MM.1S (cell line): Measurements from ENCODE around the gene TULP1.

Experiments used
- DNase-seq: peaks from one replicate; pipeline ENCODE4 v3.0.0-alpha.2; 2015
- H2AFZ ChIP-seq: fragments of 300-600 bp; sonication (generic); 2 replicates; pipeline ENCODE4 v1.6.0; 2016; ENCODE audit warnings: antibody characterized with exemption, low read length
- H3F3A ChIP-seq: fragments of 300-600 bp; sonication (generic); 2 replicates; pipeline ENCODE4 v1.6.1; 2016; ENCODE audit warnings: mild to moderate bottlenecking, antibody characterized with exemption, low read length, moderate library complexity, mixed read lengths; ENCODE audit not compliant: insufficient read depth
- H3K27ac ChIP-seq: fragments of 300-600 bp; sonication (generic); 2 replicates; pipeline ENCODE4 v1.5.1; 2016; ENCODE audit warnings: mild to moderate bottlenecking, low read length
- H3K27me3 ChIP-seq: fragments of 300-600 bp; sonication (generic); replicated peaks from 2 replicates; pipeline ENCODE4 v1.6.0; 2016; ENCODE audit warnings: low read length; ENCODE audit not compliant: insufficient read depth
- H3K36me3 ChIP-seq: fragments of 300-600 bp; sonication (generic); replicated peaks from 2 replicates; pipeline ENCODE4 v1.6.1; 2016; ENCODE audit warnings: mild to moderate bottlenecking, low read length, mixed read lengths; ENCODE audit not compliant: insufficient read depth
- H3K4me1 ChIP-seq: fragments of 300-600 bp; sonication (generic); 2 replicates; pipeline ENCODE4 v1.6.1; 2016; ENCODE audit warnings: low read length, mixed read lengths
- H3K4me2 ChIP-seq: fragments of 300-600 bp; sonication (generic); 2 replicates; pipeline ENCODE4 v1.6.0; 2016; ENCODE audit warnings: low read depth, low read length
- H3K4me3 ChIP-seq: fragments of 300-600 bp; sonication (generic); 2 replicates; pipeline ENCODE4 v1.5.1; 2016; ENCODE audit warnings: low read length, mixed read lengths
- H3K79me2 ChIP-seq: fragments of 300-600 bp; sonication (generic); 2 replicates; pipeline ENCODE4 v1.6.1; 2016; ENCODE audit warnings: mixed run types, low read length, mixed read lengths
- H3K9ac ChIP-seq: fragments of 300-600 bp; sonication (generic); 2 replicates; pipeline ENCODE4 v1.6.1; 2016; ENCODE audit warnings: low read length, mixed read lengths
- H3K9me2 ChIP-seq: fragments of 300-600 bp; sonication (generic); replicated peaks from 2 replicates; pipeline ENCODE4 v1.6.1; 2016; ENCODE audit warnings: mild to moderate bottlenecking, low read length, mixed read lengths; ENCODE audit not compliant: insufficient read depth
- H3K9me3 ChIP-seq: fragments of 300-600 bp; sonication (generic); replicated peaks from 2 replicates; pipeline ENCODE4 v1.6.1; 2016; ENCODE audit warnings: mild to moderate bottlenecking, low read length, mixed read lengths; ENCODE audit not compliant: insufficient read depth
- H4K20me1 ChIP-seq: fragments of 300-600 bp; sonication (generic); 2 replicates; pipeline ENCODE4 v1.6.1; 2016; ENCODE audit warnings: mild to moderate bottlenecking, low read length, moderate library complexity, mixed read lengths; ENCODE audit not compliant: insufficient read depth
- CTCF ChIP-seq: fragments of 300-600 bp; sonication (generic); IDR thresholded peaks from 2 replicates; pipeline ENCODE4 v1.5.1; 2016; ENCODE audit warnings: antibody characterized with exemption, low read length, mixed read lengths
- EZH2 ChIP-seq: fragments of 300-600 bp; sonication (generic); optimal IDR thresholded peaks from 2 replicates; pipeline ENCODE3; 2017; ENCODE audit warnings: low read depth, mild to moderate bottlenecking, antibody characterized with exemption, low read length, mixed read lengths
- EZH2phosphoT487 ChIP-seq: fragments of 300-600 bp; sonication (generic); IDR thresholded peaks from 2 replicates; pipeline ENCODE4 v1.6.1; 2018; ENCODE audit warnings: antibody characterized with exemption, low read length

TULP1 gene

GRCh38 chr6:35510916-35511561 lies 1.7 kb downstream of the TULP1 start:
- Histone ChIP-seq H3K79me2 (no peaks in the 10 kb centered on the region), H3K4me2 (no peak overlapping the region), H3K9ac (no peak overlapping the region), H3K4me3 (no peak overlapping the region), H3K9me3 (no peaks in the 10 kb centered on the region), H3K4me1 (no peaks in the 10 kb centered on the region), H3K27ac (no peak overlapping the region), H3F3A (no peaks in the 10 kb centered on the region), H3K36me3 (no peaks in the 10 kb centered on the region), H2AFZ (no peak overlapping the region), H3K9me2 (no peaks in the 10 kb centered on the region), H3K27me3 (no peaks in the 10 kb centered on the region; the same call in 1 of the 2 replicates), H4K20me1 (no peaks in the 10 kb centered on the region)
- no peak for DNase-seq
- TF ChIP-seq EZH2phosphoT487 (no peak), CTCF (no peak)

- H3K4me2 ChIP-seq: no peak overlapping the region
- TF ChIP-seq EZH2phosphoT487: no peak
- no peak for TF ChIP-seq EZH2
- TF ChIP-seq CTCF: no peak
- no peaks in the 10 kb centered on the region for H3K36me3 ChIP-seq
- H3K27me3 ChIP-seq: no peaks in the 10 kb centered on the region; the same call in 1 of the 2 replicates
- no peak overlapping the region for H3K27ac ChIP-seq
- H3K79me2 ChIP-seq: no peaks in the 10 kb centered on the region
- no peaks in the 10 kb centered on the region for H3K4me1 ChIP-seq
- no peak overlapping the region for H2AFZ ChIP-seq
- no peak overlapping the region for H3K4me3 ChIP-seq
- no peak for DNase-seq
- no peaks in the 10 kb centered on the region for H4K20me1 ChIP-seq
- H3K9me3 ChIP-seq: no peaks in the 10 kb centered on the region
- H3K9me2 ChIP-seq: no peaks in the 10 kb centered on the region
- H3F3A ChIP-seq: no peaks in the 10 kb centered on the region
- no peak overlapping the region for H3K9ac ChIP-seq
Measured at GRCh38 chr6:35508542-35508941, 4.2 kb downstream of the TULP1 start.

- H3K79me2 ChIP-seq: no peaks in the 10 kb centered on the region
- no peaks in the 10 kb centered on the region for H3K9me2 ChIP-seq
- TF ChIP-seq EZH2phosphoT487: no peak
- no peak for TF ChIP-seq CTCF
- TF ChIP-seq EZH2: no peak
- no peaks in the 10 kb centered on the region for H4K20me1 ChIP-seq
- H3K36me3 ChIP-seq: no peaks in the 10 kb centered on the region
- no peak overlapping the region for H2AFZ ChIP-seq
- H3K27ac ChIP-seq: no peak overlapping the region
- no peaks in the 10 kb centered on the region for H3K9me3 ChIP-seq
- no peaks in the 10 kb centered on the region; the same call in 1 of the 2 replicates for H3K27me3 ChIP-seq
- H3K4me2 ChIP-seq: no peak overlapping the region
- DNase-seq: no peak
- no peak overlapping the region for H3K4me3 ChIP-seq
- no peaks in the 10 kb centered on the region for H3K4me1 ChIP-seq
- H3F3A ChIP-seq: no peaks in the 10 kb centered on the region
- H3K9ac ChIP-seq: no peak overlapping the region
Measured at GRCh38 chr6:35508027-35508426, 4.7 kb downstream of the TULP1 start.
